Loucy (cell line): ENCODE results near the gene CASKIN2.

ENCODE experiments used
- EZH2phosphoT487 ChIP-seq: fragments of 200-600 bp; IDR thresholded peaks from 2 replicates; pipeline ENCODE4 v1.6.1; 2018; ENCODE audit warnings: antibody characterized with exemption, mild to moderate bottlenecking, moderate library complexity, borderline replicate concordance
- TF ChIP-seq, protein P1 (sequence below): fragments of 200-600 bp; sonication (generic); conservative IDR thresholded peaks from 2 replicates; pipeline ENCODE4 v1.5.1; 2014; ENCODE audit warnings: mild to moderate bottlenecking, antibody characterized with exemption, low read length

GRCh38 chr17:75487351-75488070, 27.8 kb downstream of the CASKIN2 start:
- TF ChIP-seq, protein P1, sequence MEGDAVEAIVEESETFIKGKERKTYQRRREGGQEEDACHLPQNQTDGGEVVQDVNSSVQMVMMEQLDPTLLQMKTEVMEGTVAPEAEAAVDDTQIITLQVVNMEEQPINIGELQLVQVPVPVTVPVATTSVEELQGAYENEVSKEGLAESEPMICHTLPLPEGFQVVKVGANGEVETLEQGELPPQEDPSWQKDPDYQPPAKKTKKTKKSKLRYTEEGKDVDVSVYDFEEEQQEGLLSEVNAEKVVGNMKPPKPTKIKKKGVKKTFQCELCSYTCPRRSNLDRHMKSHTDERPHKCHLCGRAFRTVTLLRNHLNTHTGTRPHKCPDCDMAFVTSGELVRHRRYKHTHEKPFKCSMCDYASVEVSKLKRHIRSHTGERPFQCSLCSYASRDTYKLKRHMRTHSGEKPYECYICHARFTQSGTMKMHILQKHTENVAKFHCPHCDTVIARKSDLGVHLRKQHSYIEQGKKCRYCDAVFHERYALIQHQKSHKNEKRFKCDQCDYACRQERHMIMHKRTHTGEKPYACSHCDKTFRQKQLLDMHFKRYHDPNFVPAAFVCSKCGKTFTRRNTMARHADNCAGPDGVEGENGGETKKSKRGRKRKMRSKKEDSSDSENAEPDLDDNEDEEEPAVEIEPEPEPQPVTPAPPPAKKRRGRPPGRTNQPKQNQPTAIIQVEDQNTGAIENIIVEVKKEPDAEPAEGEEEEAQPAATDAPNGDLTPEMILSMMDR = no peak
- no peak for TF ChIP-seq EZH2phosphoT487
